Fibroblast of mammary gland (primary cell): ENCODE results near the gene MOAP1.
A peak's percentile ranks its signal among the peaks of the same experiment; 100 is the strongest.

Experiments used
- DNase-seq: peaks from one replicate; pipeline ENCODE4 v3.0.0-alpha.2; 2010; ENCODE audit warnings: low read depth
- H3K4me3 ChIP-seq: 2 replicates; pipeline ENCODE4 v1.5.1; 2011; ENCODE audit warnings: low read depth, mild to moderate bottlenecking, low read length, moderate library complexity; ENCODE audit not compliant: control insufficient read depth
- CTCF ChIP-seq: conservative IDR thresholded peaks from 2 replicates; pipeline ENCODE4 v1.5.1; 2011; ENCODE audit warnings: low read depth, low read length, inconsistent platforms; ENCODE audit not compliant: control insufficient read depth, insufficient read depth

Gene MOAP1

GRCh38 chr14:93136009-93136408, 48.7 kb downstream of the MOAP1 start:
- no peak for DNase-seq
- no peak overlapping the region for H3K4me3 ChIP-seq
- TF ChIP-seq CTCF, result no peak

- TF ChIP-seq CTCF, result no peak
- H3K4me3 ChIP-seq, result no peak overlapping the region
- no peak for DNase-seq
These were observed 49.3 kb downstream of the MOAP1 start for GRCh38 chr14:93135399-93135798.

- no peak overlapping the region for H3K4me3 ChIP-seq
- DNase-seq, result peak; percentile 78
- TF ChIP-seq CTCF, result no peak
These were observed 51.2 kb downstream of the MOAP1 start for GRCh38 chr14:93133464-93133863.

GRCh38 chr14:93132472-93133065, 52.1 kb downstream of the MOAP1 start:
- peak; percentile 57 for TF ChIP-seq CTCF
- peak; percentile 56 for DNase-seq
- no peak overlapping the region for H3K4me3 ChIP-seq
